HG03064 (cell line): ENCODE measurements around the gene GUCY2C.
"Not testable (repeated sequence)": the region's sequence is repeated elsewhere in the genome, so short reads cannot be mapped to it uniquely, and the experiment has no call there.

ENCODE experiments used
- ATAC-seq: cut with Tn5 transposase; IDR thresholded peaks from one replicate; pipeline ENCODE4 v1.9.1; 2021; ENCODE audit warnings: low read depth; ENCODE audit not compliant: unreplicated experiment

The GUCY2C gene

DNA sequence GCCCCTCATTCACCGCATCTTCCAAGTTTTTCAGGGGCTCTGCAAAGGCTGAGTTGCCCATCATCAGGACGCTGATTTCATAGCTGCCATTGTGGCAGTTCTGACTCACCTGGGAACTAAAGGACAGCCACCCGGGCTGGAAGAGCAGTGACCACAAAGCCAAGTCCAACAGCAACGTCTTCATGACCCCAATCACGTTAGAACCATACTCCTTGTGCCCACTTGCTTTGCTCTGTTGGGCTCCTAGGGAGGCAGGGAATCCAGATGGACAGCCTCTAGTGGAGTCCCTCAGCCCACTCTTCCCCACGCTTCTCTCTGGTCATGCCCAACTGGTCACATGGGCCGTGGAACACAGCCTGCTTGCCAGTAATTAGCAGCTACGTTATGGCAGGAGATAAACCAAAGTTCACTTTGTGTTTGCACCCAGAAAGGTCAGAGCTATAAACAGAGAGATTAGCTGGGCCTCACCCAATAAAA, at the start of gene GUCY2C:
TSS of gene GUCY2C (minus strand) at position 335 of the 477 bp plus-strand sequence. CDS start at position 184, 151 bp downstream.
- ATAC-seq: no peak

GRCh38 chr12:14743061-14743460, 46.7 kb upstream of the GUCY2C start:
- no peak for ATAC-seq

DNA sequence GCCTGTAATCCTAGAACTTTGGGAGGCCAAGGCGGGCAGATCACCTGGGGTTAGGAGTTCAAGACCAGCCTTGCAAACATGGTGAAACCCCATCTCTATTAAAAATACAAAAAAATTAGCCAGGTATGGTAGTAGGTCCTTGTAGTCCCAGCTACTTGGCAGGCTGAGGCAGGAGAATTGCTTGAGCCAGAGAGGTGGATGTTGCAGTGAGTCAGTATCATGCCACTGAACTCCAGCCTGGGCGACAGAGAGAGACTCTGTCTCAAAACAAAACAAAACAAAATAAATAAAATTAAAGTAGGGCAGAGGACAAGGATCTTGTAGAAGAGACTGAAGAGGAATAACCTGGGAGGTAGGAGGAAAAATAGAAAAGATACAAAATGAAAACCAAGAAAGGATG, 45.5 kb upstream of the GUCY2C start:
- ATAC-seq: no peak

DNA sequence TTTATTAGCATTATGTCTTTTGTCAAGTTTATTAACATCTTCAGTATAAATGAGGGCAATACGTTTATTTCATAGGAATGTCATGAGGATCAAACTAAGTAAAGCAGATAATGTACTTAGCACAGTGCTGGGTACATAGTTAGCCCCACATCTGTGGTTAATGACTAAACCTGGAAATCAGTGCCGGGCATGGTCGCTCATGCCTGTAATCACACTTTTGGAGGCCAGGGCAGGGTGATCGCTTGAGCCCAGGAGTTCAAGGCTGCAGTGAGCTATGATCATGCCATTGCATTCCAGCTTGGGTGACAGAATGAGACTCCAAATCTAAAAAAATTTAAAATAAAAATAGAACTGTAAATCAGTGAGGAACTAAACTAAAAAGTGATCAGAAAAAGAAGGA, 44.8 kb upstream of the GUCY2C start:
- ATAC-seq: no peak

DNA sequence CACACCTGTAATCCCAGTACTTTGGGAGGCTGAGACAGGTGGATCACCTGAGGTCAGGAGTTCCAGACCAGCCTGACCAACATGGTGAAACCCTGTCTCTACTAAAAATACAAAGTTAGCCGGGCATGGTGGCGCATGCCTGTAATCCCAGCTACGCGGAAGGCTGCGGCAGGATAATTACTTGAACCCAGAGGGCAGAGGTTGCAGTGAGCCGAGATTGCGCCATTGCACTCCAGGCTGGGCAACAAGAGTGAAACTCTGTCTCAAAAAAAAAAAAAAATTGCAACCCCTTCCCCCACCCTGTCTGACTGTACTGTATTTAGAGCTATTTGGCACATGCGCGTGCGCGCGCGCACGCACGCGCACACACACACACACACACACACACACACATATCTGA, 40.0 kb upstream of the GUCY2C start:
- not testable (repeated sequence) for ATAC-seq

- ATAC-seq: no peak
Observed at GRCh38 chr12:14731821-14732220, 35.4 kb upstream of the GUCY2C start.

GRCh38 chr12:14729586-14729985, 33.2 kb upstream of the GUCY2C start:
- ATAC-seq: no peak

GRCh38 chr12:14723763-14724162, 27.4 kb upstream of the GUCY2C start:
- ATAC-seq: no peak

DNA sequence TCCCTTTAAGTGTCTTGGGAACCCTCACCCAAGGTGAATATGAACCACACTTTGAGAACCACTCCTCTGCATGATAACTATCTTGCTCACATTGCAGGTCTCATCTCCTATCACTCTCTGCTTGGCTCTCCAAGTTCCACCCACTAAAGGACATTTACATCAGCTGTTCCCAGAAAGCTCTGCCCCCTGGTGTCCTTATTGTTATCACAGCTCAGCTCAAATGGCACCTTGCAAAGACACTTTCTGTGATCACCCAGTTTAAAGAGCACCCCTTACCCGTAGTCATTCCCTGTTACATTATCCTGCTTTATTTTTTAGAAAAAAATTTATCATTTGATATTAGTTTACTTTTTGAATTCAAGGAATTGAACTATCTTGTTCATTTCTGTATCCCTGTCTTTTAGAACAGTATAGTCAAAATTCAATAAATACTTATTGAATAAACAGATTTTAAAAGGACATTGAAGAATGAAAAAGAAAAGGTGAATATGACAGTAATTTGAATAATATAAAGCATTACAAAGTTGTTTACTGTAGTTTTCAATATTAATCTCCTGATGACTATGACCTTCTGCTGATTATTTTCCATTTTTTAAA, 20.5 kb upstream of the GUCY2C start:
- no peak for ATAC-seq

DNA sequence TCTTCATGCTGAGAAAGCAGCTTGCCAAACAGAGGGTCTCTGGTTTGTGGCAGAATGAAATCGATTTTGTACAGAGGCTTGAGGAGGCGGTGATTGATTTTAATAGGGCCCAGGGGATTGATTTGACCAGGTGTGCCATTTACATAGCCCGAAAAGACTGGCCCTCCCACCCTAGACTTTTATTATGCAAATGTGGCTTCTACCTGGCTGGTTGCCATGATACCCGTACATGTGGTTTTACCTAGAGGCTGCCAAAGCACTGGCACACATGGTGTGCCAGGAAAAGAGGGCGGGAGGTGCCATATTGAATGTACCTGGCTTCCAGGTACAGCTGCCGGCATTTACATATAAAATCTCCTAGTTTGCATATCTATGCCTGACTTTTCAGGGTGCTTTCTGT, 18.0 kb upstream of the GUCY2C start:
- no peak for ATAC-seq

DNA sequence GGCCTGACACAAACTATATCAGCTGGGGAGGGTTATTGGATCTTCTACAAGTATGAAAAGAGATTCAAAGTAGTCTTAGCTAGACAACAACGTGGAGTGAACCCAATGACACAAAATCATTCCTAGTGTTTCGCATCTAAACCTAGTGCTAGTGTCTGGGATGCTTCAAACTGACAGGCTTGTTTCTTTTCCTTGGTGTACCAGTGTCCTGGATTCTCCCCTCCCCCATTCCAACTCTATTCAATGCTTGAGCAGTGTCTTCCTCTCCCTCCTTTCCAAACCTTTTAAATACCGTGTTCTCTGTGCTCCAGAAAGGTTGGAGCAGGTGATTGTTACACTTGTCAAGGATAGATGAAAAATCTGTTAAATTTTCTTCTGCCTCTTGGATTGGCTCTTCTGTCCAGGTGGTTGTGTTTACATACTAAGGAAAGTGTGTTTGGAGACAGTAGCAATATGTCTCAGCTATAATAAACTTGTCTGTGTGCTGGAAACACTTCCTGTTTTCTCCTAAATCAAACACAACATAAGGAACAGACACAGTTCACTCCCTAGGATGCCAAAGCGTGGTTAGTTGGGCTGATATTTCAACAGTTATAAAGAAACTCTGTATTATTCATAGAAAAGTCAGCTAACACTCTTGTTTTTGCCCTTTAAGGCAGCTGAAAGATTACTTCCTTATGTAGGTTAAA, 14.4 kb upstream of the GUCY2C start:
- no peak for ATAC-seq

- ATAC-seq: no peak
Observed at GRCh38 chr12:14701809-14702568, 5.6 kb upstream of the GUCY2C start.

- ATAC-seq: no peak
Observed at GRCh38 chr12:14700935-14701334, 4.5 kb upstream of the GUCY2C start.

DNA sequence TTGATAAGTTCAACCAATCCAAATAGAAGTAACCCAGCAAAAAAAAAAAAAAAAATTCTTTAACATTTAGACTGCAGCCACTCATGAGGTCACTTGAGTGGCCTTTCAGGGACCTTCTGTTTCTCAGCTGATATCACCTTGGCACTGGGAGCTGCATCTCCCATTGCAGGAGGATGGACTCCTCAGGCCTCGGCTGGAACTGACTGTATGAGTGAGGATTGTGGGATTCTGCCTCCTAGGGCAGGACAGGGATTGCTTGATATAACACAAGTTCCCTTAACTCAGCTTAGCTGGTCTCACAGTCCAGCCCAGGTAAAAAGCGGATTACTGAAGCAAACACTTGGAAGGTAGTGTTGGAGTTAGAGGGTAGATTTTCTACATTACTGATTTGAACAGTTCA, 3.5 kb upstream of the GUCY2C start:
- no peak for ATAC-seq

- no peak for ATAC-seq
Observed at GRCh38 chr12:14698555-14698954, 2.2 kb upstream of the GUCY2C start.

DNA sequence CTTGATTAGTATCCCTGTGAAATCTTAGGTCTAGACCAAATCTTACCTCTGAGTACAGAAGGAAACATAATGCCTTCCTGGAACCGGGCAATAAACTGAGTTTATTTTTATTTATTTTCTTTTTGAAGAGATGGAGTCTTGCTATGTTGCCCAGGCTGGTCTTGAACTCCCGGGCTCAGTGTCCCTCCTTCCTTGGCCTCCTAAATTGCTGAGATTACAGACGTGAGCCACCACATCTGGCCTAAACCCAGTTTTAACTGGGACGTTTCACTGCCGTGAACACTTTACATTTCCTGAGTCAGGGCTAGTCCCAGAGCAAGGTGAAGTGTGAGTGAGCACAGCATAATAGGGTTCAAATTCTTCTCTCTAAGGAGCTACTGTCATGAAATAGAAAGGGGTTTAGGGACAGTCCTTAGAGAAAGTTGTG, 671 bp downstream of the GUCY2C start:
- no peak for ATAC-seq

- no peak for ATAC-seq
Observed at GRCh38 chr12:14694970-14695369, 1.4 kb downstream of the GUCY2C start.

DNA sequence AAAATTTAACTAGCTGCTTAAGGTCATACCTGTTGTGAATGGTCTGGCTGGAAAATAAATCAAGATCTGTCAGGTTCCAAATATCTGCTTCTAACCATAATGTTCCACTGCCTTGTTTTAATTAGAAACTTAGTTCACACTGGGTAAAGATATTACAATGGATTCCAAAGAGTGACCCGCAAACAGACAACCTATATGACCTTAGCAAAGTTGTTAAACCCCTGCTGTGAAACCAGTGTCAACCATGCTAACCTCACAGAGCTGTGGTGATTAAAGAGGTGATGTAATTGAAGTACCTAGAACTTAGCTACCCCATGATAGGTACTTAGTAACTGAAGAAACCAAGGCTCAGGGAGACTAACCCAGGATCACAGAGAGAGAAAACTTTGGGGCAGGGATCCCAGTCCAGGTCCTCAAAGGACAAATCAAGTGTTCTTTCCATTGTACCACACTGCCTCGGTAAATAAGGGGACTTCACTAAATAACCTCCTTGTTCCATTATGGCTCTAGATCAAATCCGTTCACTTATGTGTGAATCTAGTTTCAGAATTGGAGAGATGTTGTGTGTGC, 2.2 kb downstream of the GUCY2C start:
- ATAC-seq: no peak

DNA sequence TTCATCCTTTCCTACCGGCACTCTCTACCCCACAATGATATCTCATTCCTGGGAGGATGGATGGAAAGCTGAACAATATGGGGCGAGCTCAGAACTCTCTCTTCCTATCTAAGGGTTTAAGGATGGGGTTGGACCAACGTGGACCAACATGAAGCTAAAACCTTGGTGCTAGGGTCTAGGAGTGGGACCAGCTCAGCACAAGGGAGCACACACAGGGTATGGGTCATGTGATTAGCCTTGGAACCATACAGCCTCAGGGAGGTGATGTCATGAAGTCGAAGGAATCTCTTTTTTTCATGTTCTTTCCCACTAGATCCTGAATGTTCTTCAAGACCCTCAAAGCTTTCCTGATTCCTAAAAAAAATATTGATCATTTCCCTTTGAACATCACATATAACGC, 3.3 kb downstream of the GUCY2C start:
- no peak for ATAC-seq

DNA sequence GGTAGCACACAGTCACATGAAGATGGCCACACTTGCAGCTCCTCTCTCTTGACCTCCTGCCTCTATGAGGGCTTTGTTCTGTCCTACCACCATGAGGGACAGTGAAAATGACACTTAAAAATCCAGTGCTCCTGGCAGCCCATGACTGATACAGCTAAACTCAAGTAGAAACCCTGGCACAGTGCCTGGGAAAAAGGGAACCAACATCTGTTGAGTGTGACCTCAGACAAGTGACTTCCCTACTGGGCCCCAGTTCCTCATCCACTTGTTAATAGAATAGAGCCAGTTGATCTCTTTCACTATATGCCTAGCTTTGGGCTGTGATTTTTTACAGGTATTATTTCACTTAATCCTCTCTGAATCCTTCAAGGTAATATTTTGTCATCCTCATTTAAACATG, 4.8 kb downstream of the GUCY2C start:
- ATAC-seq: no peak

GRCh38 chr12:14689996-14690395, 6.4 kb downstream of the GUCY2C start:
- no peak for ATAC-seq
